ENCODE results near the gene PTPRN2.

GRCh38 chr7:158097106-158097452 is 490.5 kb downstream of the PTPRN2 start:
- TF ChIP-seq CTCF (IDR thresholded peaks at IDR 0.05) (no peak), POLR2AphosphoS5 (IDR thresholded peaks at IDR 0.05) (no peak), EP300 (IDR thresholded peaks at IDR 0.05) (no peak), POLR2A (IDR thresholded peaks at IDR 0.05) (no peak)
